GM18951 (cell line): ENCODE data around the gene SSTR3.

ENCODE experiments used
- POLR2A ChIP-seq: IDR thresholded peaks from 4 replicates; pipeline ENCODE4 v1.6.1; 2011; ENCODE audit warnings: mild to moderate bottlenecking; ENCODE audit not compliant: insufficient read length, insufficient read depth; ENCODE audit errors: extremely low read depth
- in situ Hi-C: fragments of 300-500 bp; cut with MboI; formaldehyde crosslinking; loops from one replicate; pipeline ENCODE4 v1.12.0; 2022; ENCODE audit warnings: low sequenced_read_pairs, mixed read lengths, inconsistent platforms; ENCODE audit not compliant: unreplicated experiment

SSTR3 gene

DNA sequence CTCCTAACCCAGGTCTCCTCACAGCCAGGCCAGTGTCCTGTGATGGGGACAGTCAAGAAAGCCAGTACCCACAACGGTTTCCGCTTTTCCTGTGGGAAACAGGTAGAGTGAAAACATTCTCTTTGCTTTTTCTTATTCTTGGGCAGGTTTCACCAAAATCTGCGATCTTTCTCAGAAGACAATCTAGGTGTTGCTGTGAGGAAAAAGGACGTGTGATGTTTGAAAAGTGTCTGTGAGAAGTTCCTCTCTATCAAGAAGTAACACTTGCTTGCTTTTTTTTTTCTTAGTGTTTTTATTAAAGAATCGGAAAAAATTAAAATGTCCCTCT is 53.4 kb downstream of the SSTR3 start:
- in situ Hi-C loops, result no loop called here
- no peak for TF ChIP-seq POLR2A

DNA sequence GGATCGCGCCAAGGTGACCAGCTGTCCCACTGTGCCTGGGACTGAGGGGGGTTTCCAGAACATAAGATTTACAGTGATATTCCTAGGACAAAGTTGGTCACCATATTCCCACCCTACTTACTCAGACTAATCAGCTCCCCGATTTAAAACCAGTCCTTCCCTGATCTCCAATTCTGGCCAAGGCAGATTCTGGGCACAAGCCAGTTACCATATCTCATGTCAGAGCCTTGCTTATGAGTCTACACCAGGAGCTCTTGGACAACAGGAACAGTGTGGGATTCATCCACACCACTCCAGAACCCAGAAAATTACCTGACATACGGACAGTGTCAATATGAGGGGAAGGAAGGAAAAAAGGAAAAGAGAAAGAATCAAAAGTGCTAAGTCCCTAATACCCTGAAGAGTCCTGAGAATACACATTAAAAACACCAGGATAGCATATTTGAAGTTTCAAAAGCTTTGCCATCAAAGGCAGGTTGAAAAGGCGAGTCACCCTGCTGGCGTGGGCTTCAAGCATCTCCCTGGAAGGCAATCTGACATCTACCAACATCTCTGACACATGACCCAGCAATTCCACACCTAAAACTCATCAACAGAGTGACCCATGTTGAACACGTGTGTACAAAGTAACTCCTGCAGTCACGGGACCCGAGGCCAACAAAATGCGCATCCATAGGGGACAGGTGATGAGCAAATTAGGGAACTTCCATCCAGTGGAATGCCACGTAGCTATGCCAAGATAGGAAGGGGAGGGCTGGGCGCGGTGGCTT is 54.6 kb downstream of the SSTR3 start:
- in situ Hi-C loops, result no loop called here
- TF ChIP-seq POLR2A, result no peak

DNA sequence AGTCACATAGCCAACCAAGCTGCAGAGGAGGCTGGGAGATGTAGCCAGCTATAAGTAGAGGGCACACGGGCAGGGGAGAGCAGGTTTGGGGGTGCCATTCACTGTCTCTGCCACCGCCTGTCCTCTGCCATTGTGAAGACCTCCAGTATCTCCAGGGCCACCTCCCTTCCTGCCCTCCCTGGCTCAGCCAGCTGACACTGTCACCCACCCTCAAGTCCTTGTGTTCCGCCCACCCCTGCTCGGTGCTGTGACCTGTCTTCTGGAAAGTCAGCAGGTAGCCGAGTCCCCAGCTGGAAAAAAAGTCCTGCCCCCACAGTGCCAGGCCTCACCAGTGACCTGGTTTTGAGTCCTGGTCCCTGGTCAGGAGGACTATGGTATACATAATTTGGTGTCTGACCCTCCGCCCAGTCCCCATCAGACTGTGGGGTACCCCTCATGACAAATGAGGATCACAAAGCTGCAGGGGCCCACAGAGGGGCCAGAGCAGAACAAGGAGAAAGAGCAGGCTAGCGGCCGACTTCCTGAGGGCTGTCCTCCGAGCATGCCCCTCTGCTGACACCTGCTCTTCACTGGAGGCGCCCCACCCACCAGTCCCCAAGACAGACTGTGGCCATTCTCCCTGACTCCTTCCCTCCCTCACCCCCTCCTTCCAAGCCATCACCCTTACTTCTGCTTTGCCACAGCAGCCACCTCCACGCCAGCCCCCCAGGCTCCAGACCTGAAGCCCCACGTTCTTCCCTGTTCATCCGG is 55.4 kb downstream of the SSTR3 start:
- TF ChIP-seq POLR2A, result no peak
- in situ Hi-C loops, result no loop called here

DNA sequence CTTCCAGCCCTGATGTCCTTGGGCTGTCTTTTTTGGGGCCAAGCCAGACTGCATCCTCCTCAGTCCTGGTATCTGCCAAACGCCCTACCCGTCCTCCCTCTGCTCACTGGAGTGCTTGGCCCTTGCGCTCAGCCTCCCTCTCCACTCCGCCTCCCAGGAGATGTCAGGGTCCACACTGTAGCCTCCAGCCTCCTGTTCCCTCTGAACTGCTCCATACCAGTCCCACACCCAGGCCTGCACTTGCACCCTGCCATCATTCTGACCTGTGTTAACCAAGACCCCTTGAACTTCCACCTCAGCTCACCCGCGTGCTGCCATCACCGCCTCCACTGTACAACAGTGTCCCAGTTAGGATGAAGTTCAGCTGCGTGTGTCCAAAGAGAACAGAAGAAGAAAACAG is 56.3 kb downstream of the SSTR3 start:
- TF ChIP-seq POLR2A, result no peak
- in situ Hi-C loops, result no loop called here

DNA sequence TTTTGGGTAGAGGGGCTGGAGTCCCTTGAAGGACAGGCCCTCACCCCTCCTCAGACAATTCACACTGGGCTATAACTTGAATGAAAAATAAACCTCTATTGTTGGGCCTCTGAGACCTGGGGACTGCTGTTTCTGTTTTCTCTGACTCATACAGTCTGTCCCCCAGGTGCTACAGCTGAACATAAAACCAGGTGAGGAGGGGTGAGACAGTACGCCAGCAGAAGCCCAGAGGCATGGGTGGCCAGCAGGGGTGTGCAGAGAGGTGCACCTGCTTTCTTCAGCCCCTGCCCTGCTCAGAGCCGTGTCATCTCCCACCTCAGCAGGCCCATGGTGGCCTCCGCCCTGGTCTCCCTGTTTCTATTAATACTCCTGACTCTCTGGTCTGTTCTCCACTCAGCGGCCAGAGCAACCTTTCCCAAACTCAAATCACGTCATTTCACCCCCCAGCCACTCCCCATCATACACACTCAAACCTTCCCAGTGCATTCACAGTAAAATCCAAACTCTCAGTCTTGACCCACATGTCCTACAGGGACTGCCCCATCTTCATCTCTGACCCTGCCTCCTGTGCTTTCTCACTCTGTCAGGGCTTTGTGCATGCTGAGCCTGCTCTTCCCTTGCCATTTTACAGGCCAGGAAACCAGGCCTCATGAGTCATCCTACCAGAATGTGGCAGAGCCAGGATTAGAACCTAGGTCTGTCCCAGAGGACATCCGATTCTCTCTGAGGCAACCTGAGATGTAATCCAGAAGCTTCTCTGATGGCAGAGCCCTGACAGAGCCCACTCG is 57.2 kb downstream of the SSTR3 start:
- no peak for TF ChIP-seq POLR2A
- in situ Hi-C loops, result no loop called here
